GM21786 (cell line): ENCODE data around the gene KIRREL3.
A peak's percentile ranks its signal among the peaks of the same experiment; 100 is the strongest.

ENCODE experiments used
- ATAC-seq: cut with Tn5 transposase; IDR thresholded peaks from one replicate; pipeline ENCODE4 v1.9.1; 2021; ENCODE audit not compliant: unreplicated experiment

The KIRREL3 gene

GRCh38 chr11:126997641-126998040 is 2.9 kb downstream of the KIRREL3 start:
- no peak for ATAC-seq

GRCh38 chr11:126997196-126997595 is 3.4 kb downstream of the KIRREL3 start:
- ATAC-seq, result no peak

GRCh38 chr11:126996036-126996804 is 4.3 kb downstream of the KIRREL3 start:
- ATAC-seq, result no peak

GRCh38 chr11:126993599-126993998 is 7.0 kb downstream of the KIRREL3 start:
- ATAC-seq, result no peak

- no peak for ATAC-seq
Observed at GRCh38 chr11:126992804-126993111, 7.8 kb downstream of the KIRREL3 start.

GRCh38 chr11:126992065-126992803 is 8.3 kb downstream of the KIRREL3 start:
- no peak for ATAC-seq

GRCh38 chr11:126991596-126991995 is 9.0 kb downstream of the KIRREL3 start:
- ATAC-seq, result no peak

GRCh38 chr11:126990716-126991480 is 9.7 kb downstream of the KIRREL3 start:
- ATAC-seq, result peak; percentile 12

- peak; percentile 80 for ATAC-seq
Observed at GRCh38 chr11:126989942-126990715, 10.4 kb downstream of the KIRREL3 start.

GRCh38 chr11:126988655-126989054 is 11.9 kb downstream of the KIRREL3 start:
- ATAC-seq, result no peak

GRCh38 chr11:126981635-126982034 is 18.9 kb downstream of the KIRREL3 start:
- ATAC-seq, result no peak

GRCh38 chr11:126978911-126979310 is 21.7 kb downstream of the KIRREL3 start:
- no peak for ATAC-seq

- ATAC-seq, result no peak
Observed at GRCh38 chr11:126978165-126978564, 22.4 kb downstream of the KIRREL3 start.

GRCh38 chr11:126973051-126973450 is 27.5 kb downstream of the KIRREL3 start:
- no peak for ATAC-seq

- ATAC-seq, result no peak
Observed at GRCh38 chr11:126971305-126971704, 29.3 kb downstream of the KIRREL3 start.

GRCh38 chr11:126969865-126970479 is 30.6 kb downstream of the KIRREL3 start:
- no peak for ATAC-seq

- ATAC-seq, result no peak
Observed at GRCh38 chr11:126968915-126969314, 31.7 kb downstream of the KIRREL3 start.

GRCh38 chr11:126965331-126965730 is 35.2 kb downstream of the KIRREL3 start:
- ATAC-seq, result no peak

- ATAC-seq, result no peak
Observed at GRCh38 chr11:126963603-126964363, 36.8 kb downstream of the KIRREL3 start.

GRCh38 chr11:126963115-126963514 is 37.5 kb downstream of the KIRREL3 start:
- ATAC-seq, result no peak
